Transverse colon (tissue), 4 donors: ENCODE measurements around the gene CAMTA1. TPM values are rescaled to one million over a fixed set of nuclear protein-coding genes. Genes with fewer than 3 reads are reported as not detected.

ENCODE experiments used
- DNase-seq: peaks from one replicate; pipeline ENCODE4 v3.0.0-alpha.2; 2019
- H3K27ac ChIP-seq, 4 donors: fragments of 200-600 bp; sonication (generic); 2 replicates each; pipeline ENCODE4 v1.5.1; 2016 to 2018; ENCODE audit warnings: inconsistent platforms in 4 of 4
- H3K27me3 ChIP-seq: fragments of 200-600 bp; sonication (generic); 2 replicates; pipeline ENCODE4 v1.5.1; 2017; ENCODE audit warnings: inconsistent platforms
- H3K36me3 ChIP-seq, 4 donors: fragments of 200-600 bp; sonication (generic); 2 replicates each; pipeline ENCODE4 v1.5.1; 2017 to 2019; ENCODE audit warnings: inconsistent platforms in 4 of 4
- H3K4me1 ChIP-seq, 4 donors: fragments of 200-600 bp; sonication (generic); 2 replicates each; pipeline ENCODE4 v1.5.1; 2017 to 2020; ENCODE audit warnings: inconsistent platforms in 4 of 4
- H3K4me3 ChIP-seq, 4 donors: fragments of 200-600 bp; sonication (generic); 1 replicate in 1 of 4; 2 replicates in 3 of 4; pipeline versions ENCODE4 v1.5.1 to v1.6.1; 2017 to 2019; ENCODE audit warnings: inconsistent platforms in 4 of 4
- H3K9me3 ChIP-seq, 2 donors: fragments of 200-600 bp; sonication (generic); 2 replicates each; pipeline ENCODE4 v1.5.1; 2017 to 2019; ENCODE audit warnings: inconsistent platforms in 2 of 2
- CTCF ChIP-seq, 5 experiments: fragments of 200-600 bp in 3 of 5; fragments of 450-650 bp in 2 of 5; sonication (generic) in 3 of 5; IDR thresholded peaks; 1 replicate in 2 of 5; 2 replicates in 3 of 5; pipeline ENCODE4 v1.5.1; 2016 to 2017; ENCODE audit warnings: antibody characterized with exemption in 5 of 5, inconsistent platforms in 3 of 5, mild to moderate bottlenecking in 2 of 5, moderate library complexity in 1 of 5
- EP300 ChIP-seq: sonication (generic); formaldehyde crosslinking; IDR thresholded peaks from one replicate; pipeline ENCODE4 v1.6.1; 2017; ENCODE audit warnings: antibody characterized with exemption, low read depth
- POLR2A ChIP-seq: fragments of 450-650 bp; IDR thresholded peaks from one replicate; pipeline ENCODE4 v1.6.1; 2016; ENCODE audit warnings: antibody characterized with exemption, mild to moderate bottlenecking, moderate library complexity
- POLR2AphosphoS5 ChIP-seq, 3 donors: sonication (generic); formaldehyde crosslinking; IDR thresholded peaks; one replicate each; pipeline ENCODE4 v1.6.1; 2016; ENCODE audit warnings: antibody characterized with exemption in 3 of 3
- WGBS, 2 donors: methylation state at CpG; one replicate each; pipeline ENCODE4 v1.1.5; 2018; ENCODE audit warnings: low coverage in 1 of 2; 5-methylcytosine and 5-hydroxymethylcytosine counted together
- in situ Hi-C, 4 donors: fragments of 200-750 bp; cut with MboI; loops; one replicate each; pipeline versions ENCODE4 v1.15.0 to v1.15.1; 2017; ENCODE audit warnings: low sequenced_read_pairs in 3 of 4, low pct_ligation_motif_present in 1 of 4, low pct_unique_long_range_greater_than_20kb in 1 of 4
- intact Hi-C: fragments of 100-400 bp; cut with DNase I; formaldehyde crosslinking; loops from one replicate; pipeline ENCODE4 v1.15.1; 2023; ENCODE audit warnings: low total_unique reads
- total RNA-seq, 4 donors: library from RNA; depleted of rRNA; stranded (reverse); fragments of >200 nt; gene quantifications; one replicate each; pipeline ENCODE4 v1.1.0, GENCODE V29; 2016

The CAMTA1 gene
- total RNA-seq, 4 donors from 2014 or later, result 93.8 to 268 (median 130) TPM

- Histone ChIP-seq H3K27me3 (peaks cover 14% of the 10 kb centered on the region), H3K4me1 (no peaks in the 10 kb centered on the region), H3K36me3 (no peaks in the 10 kb centered on the region), H3K4me3 (no peak overlapping the region), H3K9me3 (no peaks in the 10 kb centered on the region), H3K27ac (no peak overlapping the region)
- TF ChIP-seq POLR2AphosphoS5 (IDR thresholded peaks at IDR 0.05), result no peak
- TF ChIP-seq POLR2A, result no peak
- no peak for TF ChIP-seq EP300
- no peak for TF ChIP-seq CTCF (IDR thresholded peaks at IDR 0.05)
- intact Hi-C loops (loop anchor here (10.0 kb wide), 1 partner anchor 598 kb away; no protein-coding TSS in a partner anchor), in situ Hi-C loops (loop anchor here in 2 of 4 donors (25.0 kb wide), 1 partner anchor 590 kb away; no protein-coding TSS in a partner anchor)
- no peak for DNase-seq
- 82% methylated on average over 1 of the region's 1 CpG; no CpG with 5 or more reads in 1 of the 2 donors for WGBS, 2 donors
These were observed 261.6 kb downstream of the CAMTA1 start for GRCh38 chr1:7046891-7047290.

GRCh38 chr1:7047866-7048265 lies 262.6 kb downstream of the CAMTA1 start:
- H3K27ac ChIP-seq, result no peak overlapping the region
- H3K4me1 ChIP-seq, result no peaks in the 10 kb centered on the region
- no peak for DNase-seq
- peaks cover 5% of the 10 kb centered on the region for H3K27me3 ChIP-seq
- in situ Hi-C loops, result loop anchor here in 2 of 4 donors (25.0 kb wide), 1 partner anchor 589 kb away; no protein-coding TSS in a partner anchor
- WGBS, 2 donors, result 51 to 75% methylated on average over 2 of the region's 2 CpGs
- no peak overlapping the region for H3K4me3 ChIP-seq
- intact Hi-C loops, result loop anchor here (10.0 kb wide), 1 partner anchor 597 kb away; no protein-coding TSS in a partner anchor
- H3K36me3 ChIP-seq, result no peaks in the 10 kb centered on the region
- TF ChIP-seq POLR2AphosphoS5 (IDR thresholded peaks at IDR 0.05) (no peak), POLR2A (no peak), EP300 (no peak), CTCF (IDR thresholded peaks at IDR 0.05) (no peak)
- H3K9me3 ChIP-seq, result no peaks in the 10 kb centered on the region

GRCh38 chr1:7048395-7048794 lies 263.1 kb downstream of the CAMTA1 start:
- no peak for DNase-seq
- intact Hi-C loops (loop anchor here (10.0 kb wide), 1 partner anchor 596 kb away; no protein-coding TSS in a partner anchor), in situ Hi-C loops (loop anchor here in 2 of 4 donors (25.0 kb wide), 1 partner anchor 589 kb away; no protein-coding TSS in a partner anchor)
- no peaks in the 10 kb centered on the region for H3K27me3 ChIP-seq
- WGBS, 2 donors, result 58 to 88% methylated on average over 7 to 10 of the region's 10 CpGs
- H3K9me3 ChIP-seq, result no peaks in the 10 kb centered on the region
- TF ChIP-seq EP300, result no peak
- TF ChIP-seq POLR2AphosphoS5 (IDR thresholded peaks at IDR 0.05), result no peak
- TF ChIP-seq POLR2A, result no peak
- TF ChIP-seq CTCF (IDR thresholded peaks at IDR 0.05), result no peak
- H3K4me1 ChIP-seq, result no peaks in the 10 kb centered on the region
- no peak overlapping the region for H3K4me3 ChIP-seq
- H3K27ac ChIP-seq, result no peak overlapping the region
- no peaks in the 10 kb centered on the region for H3K36me3 ChIP-seq

GRCh38 chr1:7049913-7050625 lies 264.8 kb downstream of the CAMTA1 start:
- Histone ChIP-seq H3K4me3 (no peak overlapping the region), H3K27ac (no peak overlapping the region), H3K36me3 (no peaks in the 10 kb centered on the region), H3K9me3 (no peaks in the 10 kb centered on the region), H3K27me3 (no peaks in the 10 kb centered on the region), H3K4me1 (no peaks in the 10 kb centered on the region)
- no peak for DNase-seq
- intact Hi-C loops, result loop anchor here (10.0 kb wide), 1 partner anchor 595 kb away; no protein-coding TSS in a partner anchor
- TF ChIP-seq CTCF (IDR thresholded peaks at IDR 0.05) (no peak), POLR2A (no peak), POLR2AphosphoS5 (IDR thresholded peaks at IDR 0.05) (no peak), EP300 (no peak)
- WGBS, 2 donors, result 83% methylated on average over 25 of the region's 25 CpGs; no CpG with 5 or more reads in 1 of the 2 donors
- in situ Hi-C loops, result loop anchor here (25.0 kb wide), 2 partner anchors 313 to 587 kb away; no protein-coding TSS in a partner anchor
